ENCODE results near the gene SLC14A1.

DNA sequence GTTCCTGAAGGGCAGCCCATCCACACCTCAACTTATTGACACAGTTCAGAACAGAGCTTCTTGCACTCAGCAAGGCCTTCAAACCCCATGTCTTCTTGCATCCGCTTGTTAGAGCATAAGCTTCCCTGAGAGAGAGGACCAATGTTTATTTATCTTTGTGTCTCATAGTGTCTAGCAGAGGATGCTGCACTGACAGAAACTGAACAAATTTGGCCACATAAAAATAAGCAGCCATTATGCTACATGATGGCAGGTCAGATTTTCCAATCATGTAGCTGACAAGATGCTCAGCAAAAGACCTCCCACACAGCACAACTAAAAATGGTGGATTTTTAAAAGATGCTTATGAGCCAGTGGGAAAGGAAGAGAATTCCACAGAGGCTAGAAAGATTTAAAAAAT, 63.4 kb downstream of the SLC14A1 start:
- TF ChIP-seq SETDB1 (CRISPR knock-in tag; IDR thresholded peaks at IDR 0.05; ENCODE audit: borderline replicate concordance), result no peak
- TF ChIP-seq JUND (CRISPR knock-in tag; IDR thresholded peaks at IDR 0.05), result no peak
- TF ChIP-seq RXRA (CRISPR knock-in tag; IDR thresholded peaks at IDR 0.05), result no peak
- TF ChIP-seq HNRNPL (IDR thresholded peaks at IDR 0.05; ENCODE audit: low read depth, low read length), result no peak
- no peak for TF ChIP-seq ZBTB21 (CRISPR knock-in tag; IDR thresholded peaks at IDR 0.05)
- TF ChIP-seq CEBPB (IDR thresholded peaks at IDR 0.05; ENCODE audit: borderline replicate concordance, low read depth, low read length), result no peak
- TF ChIP-seq ZNF850 (CRISPR knock-in tag; conservative IDR thresholded peaks at IDR 0.05), result no peak
- TF ChIP-seq, protein P1, sequence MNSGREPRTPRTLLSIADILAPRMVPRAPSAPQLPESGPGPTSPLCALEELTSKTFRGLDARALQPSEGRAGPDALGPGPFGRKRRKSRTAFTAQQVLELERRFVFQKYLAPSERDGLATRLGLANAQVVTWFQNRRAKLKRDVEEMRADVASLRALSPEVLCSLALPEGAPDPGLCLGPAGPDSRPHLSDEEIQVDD (CRISPR knock-in tag; IDR thresholded peaks at IDR 0.05; ENCODE audit: borderline replicate concordance), result no peak
- TF ChIP-seq CHD2 (IDR thresholded peaks at IDR 0.05; ENCODE audit: low read depth, low read length), result no peak

Measured in HepG2 (cell line).